ENCODE results near the gene BHLHE40. TPM values are rescaled to one million over a fixed set of nuclear protein-coding genes. Genes with fewer than 3 reads are reported as not detected.

Gene BHLHE40
- total RNA-seq, 4 donors from 2014 or later: 124 to 194 (median 153) TPM

- TF ChIP-seq POLR2A (IDR thresholded peaks at IDR 0.05): no peak
- TF ChIP-seq, protein P1, sequence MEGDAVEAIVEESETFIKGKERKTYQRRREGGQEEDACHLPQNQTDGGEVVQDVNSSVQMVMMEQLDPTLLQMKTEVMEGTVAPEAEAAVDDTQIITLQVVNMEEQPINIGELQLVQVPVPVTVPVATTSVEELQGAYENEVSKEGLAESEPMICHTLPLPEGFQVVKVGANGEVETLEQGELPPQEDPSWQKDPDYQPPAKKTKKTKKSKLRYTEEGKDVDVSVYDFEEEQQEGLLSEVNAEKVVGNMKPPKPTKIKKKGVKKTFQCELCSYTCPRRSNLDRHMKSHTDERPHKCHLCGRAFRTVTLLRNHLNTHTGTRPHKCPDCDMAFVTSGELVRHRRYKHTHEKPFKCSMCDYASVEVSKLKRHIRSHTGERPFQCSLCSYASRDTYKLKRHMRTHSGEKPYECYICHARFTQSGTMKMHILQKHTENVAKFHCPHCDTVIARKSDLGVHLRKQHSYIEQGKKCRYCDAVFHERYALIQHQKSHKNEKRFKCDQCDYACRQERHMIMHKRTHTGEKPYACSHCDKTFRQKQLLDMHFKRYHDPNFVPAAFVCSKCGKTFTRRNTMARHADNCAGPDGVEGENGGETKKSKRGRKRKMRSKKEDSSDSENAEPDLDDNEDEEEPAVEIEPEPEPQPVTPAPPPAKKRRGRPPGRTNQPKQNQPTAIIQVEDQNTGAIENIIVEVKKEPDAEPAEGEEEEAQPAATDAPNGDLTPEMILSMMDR (IDR thresholded peaks at IDR 0.05): no peak
- Histone ChIP-seq H3K27ac (no peak overlapping the region), H3K27me3 (no peaks in the 10 kb centered on the region), H3K4me1 (peaks cover 0 to 16% (median 3%) of the 10 kb centered on the region in 3 donors), H3K9me3 (no peaks in the 10 kb centered on the region), H3K4me3 (no peak overlapping the region), H3K36me3 (no peaks in the 10 kb centered on the region)
- WGBS, 2 donors: 98% methylated on average over 4 to 5 of the region's 5 CpGs
- intact Hi-C loops (cut with DNase I): no loop called here
- DNase-seq: no peak
Measured at GRCh38 chr3:4947028-4947427, 32.2 kb upstream of the BHLHE40 start.

GRCh38 chr3:4948395-4948794 is 30.8 kb upstream of the BHLHE40 start:
- 83% methylated on average over 4 of the region's 4 CpGs for WGBS, 2 donors
- Histone ChIP-seq H3K4me1 (peaks cover 0 to 16% (median 3%) of the 10 kb centered on the region in 3 donors), H3K36me3 (no peaks in the 10 kb centered on the region), H3K9me3 (no peaks in the 10 kb centered on the region), H3K4me3 (no peak overlapping the region), H3K27ac (no peak overlapping the region), H3K27me3 (no peaks in the 10 kb centered on the region)
- no peak for TF ChIP-seq POLR2A (IDR thresholded peaks at IDR 0.05)
- TF ChIP-seq, protein P1 (IDR thresholded peaks at IDR 0.05): no peak
- no peak for DNase-seq
- intact Hi-C loops (cut with DNase I): no loop called here

- no peak for DNase-seq
- H3K36me3 ChIP-seq: no peaks in the 10 kb centered on the region
- peaks cover 0 to 16% (median 3%) of the 10 kb centered on the region in 3 donors for H3K4me1 ChIP-seq
- H3K4me3 ChIP-seq: no peak overlapping the region
- no peak for TF ChIP-seq POLR2A (IDR thresholded peaks at IDR 0.05)
- TF ChIP-seq, protein P1 (IDR thresholded peaks at IDR 0.05): no peak
- no peaks in the 10 kb centered on the region for H3K27me3 ChIP-seq
- peak overlapping the region in 2 of 4 donors; percentile 27 to 42 for H3K27ac ChIP-seq
- no peaks in the 10 kb centered on the region for H3K9me3 ChIP-seq
- intact Hi-C loops (cut with DNase I): no loop called here
- 95 to 100% methylated on average over 2 of the region's 2 CpGs for WGBS, 2 donors
Measured at GRCh38 chr3:4949004-4949403, 30.2 kb upstream of the BHLHE40 start.

- intact Hi-C loops (cut with DNase I): no loop called here
- no peak for TF ChIP-seq POLR2A (IDR thresholded peaks at IDR 0.05)
- TF ChIP-seq, protein P1 (IDR thresholded peaks at IDR 0.05): no peak
- H3K4me3 ChIP-seq: no peak overlapping the region
- no peaks in the 10 kb centered on the region for H3K36me3 ChIP-seq
- H3K4me1 ChIP-seq: peaks cover 0 to 16% (median 3%) of the 10 kb centered on the region in 3 donors
- no peaks in the 10 kb centered on the region for H3K27me3 ChIP-seq
- WGBS, 2 donors: 73 to 77% methylated on average over 2 of the region's 2 CpGs
- peak overlapping the region in 1 of 4 donors; percentile 42 for H3K27ac ChIP-seq
- DNase-seq: no peak
- no peaks in the 10 kb centered on the region for H3K9me3 ChIP-seq
Measured at GRCh38 chr3:4949659-4950058, 29.6 kb upstream of the BHLHE40 start.

GRCh38 chr3:4950351-4950784 is 28.9 kb upstream of the BHLHE40 start:
- Histone ChIP-seq H3K4me3 (no peak overlapping the region), H3K27ac (no peak overlapping the region), H3K4me1 (peaks cover 0 to 16% (median 3%) of the 10 kb centered on the region in 3 donors), H3K27me3 (no peaks in the 10 kb centered on the region), H3K36me3 (no peaks in the 10 kb centered on the region), H3K9me3 (no peaks in the 10 kb centered on the region)
- intact Hi-C loops (cut with DNase I): no loop called here
- no peak for TF ChIP-seq POLR2A (IDR thresholded peaks at IDR 0.05)
- TF ChIP-seq, protein P1 (IDR thresholded peaks at IDR 0.05): no peak
- 82% methylated on average over 2 to 4 of the region's 4 CpGs for WGBS, 2 donors
- no peak for DNase-seq
